GM19467 (cell line): ENCODE results near the gene DDIT3.
"Not testable (repeated sequence)": the region's sequence is repeated elsewhere in the genome, so short reads cannot be mapped to it uniquely, and the experiment has no call there.

ENCODE experiments used
- ATAC-seq: cut with Tn5 transposase; IDR thresholded peaks from one replicate; pipeline ENCODE4 v1.9.1; 2021; ENCODE audit warnings: mild to moderate bottlenecking, moderate library complexity; ENCODE audit not compliant: unreplicated experiment

The DDIT3 gene

DNA sequence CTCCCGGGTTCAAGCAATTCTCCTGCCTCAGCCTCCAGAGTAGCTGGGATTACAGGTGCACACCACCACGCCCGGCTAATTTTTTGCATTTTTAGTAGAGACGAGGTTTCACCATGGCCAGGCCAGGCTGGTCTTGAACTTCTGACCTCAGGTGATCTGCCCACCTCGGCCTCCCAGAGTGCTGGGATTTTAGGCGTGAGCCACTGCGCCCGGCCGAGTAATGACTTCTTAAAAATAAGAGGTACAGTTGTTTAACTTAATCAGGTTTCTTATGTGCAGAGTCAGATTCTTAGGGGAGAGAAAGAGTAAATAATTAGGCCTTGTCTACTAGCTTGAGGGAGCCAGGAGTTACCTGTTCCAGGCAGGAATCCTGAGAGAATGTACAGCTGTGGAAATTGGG lies 6.1 kb downstream of the DDIT3 start:
- ATAC-seq, result not testable (repeated sequence)

DNA sequence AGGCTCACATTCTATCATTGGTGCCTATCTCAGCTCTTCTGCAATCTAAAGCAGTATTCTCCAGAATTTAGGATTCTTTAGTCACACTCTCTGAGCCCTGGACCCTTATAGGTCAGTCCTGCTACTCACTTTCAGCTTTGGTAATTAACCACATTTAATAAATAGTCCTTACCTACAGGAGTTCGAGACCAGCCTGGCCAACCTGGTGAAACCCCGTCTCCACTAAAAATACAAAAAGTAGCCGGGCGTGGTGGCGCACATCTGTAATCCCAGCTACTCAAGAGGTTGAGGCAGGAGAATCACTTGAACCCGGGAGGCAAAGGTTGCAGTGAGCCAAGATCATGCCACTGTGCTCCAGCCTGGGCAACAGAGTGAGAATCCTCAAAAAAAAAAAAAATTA lies 6.6 kb downstream of the DDIT3 start:
- not testable (repeated sequence) for ATAC-seq

DNA sequence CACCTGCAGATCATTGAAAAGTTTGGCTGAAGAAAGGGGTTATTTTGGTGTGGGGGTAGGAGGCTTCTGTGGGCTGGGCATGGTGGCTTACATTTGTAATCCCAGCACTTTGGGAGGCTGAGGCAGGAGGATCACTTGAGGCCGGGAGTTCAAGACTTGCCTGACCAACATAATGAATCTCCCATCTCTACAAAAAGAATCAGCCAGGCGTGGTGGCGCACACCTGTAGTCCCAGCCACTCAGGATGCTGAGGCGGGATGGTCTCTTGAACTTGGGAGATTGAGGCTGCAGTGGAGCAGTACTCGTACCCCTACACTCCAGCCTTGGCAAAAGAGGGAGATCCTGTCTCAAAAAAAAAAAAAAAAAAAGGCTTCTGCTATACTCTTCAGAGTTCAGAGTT lies 7.0 kb downstream of the DDIT3 start:
- ATAC-seq, result no peak

DNA sequence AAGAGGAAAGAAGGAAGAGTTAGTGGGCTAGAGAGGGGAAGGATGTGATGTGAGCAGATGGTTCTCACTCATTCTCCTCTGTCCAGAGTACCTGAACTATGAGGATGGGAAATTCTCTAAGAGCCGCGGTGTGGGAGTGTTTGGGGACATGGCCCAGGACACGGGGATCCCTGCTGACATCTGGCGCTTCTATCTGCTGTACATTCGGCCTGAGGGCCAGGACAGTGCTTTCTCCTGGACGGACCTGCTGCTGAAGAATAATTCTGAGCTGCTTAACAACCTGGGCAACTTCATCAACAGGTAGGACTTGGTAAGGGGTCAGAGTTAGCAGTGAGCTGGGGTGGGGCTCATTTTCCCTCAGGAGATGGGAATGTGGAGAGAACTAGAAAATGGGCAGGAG lies 7.6 kb downstream of the DDIT3 start:
- ATAC-seq, result no peak

DNA sequence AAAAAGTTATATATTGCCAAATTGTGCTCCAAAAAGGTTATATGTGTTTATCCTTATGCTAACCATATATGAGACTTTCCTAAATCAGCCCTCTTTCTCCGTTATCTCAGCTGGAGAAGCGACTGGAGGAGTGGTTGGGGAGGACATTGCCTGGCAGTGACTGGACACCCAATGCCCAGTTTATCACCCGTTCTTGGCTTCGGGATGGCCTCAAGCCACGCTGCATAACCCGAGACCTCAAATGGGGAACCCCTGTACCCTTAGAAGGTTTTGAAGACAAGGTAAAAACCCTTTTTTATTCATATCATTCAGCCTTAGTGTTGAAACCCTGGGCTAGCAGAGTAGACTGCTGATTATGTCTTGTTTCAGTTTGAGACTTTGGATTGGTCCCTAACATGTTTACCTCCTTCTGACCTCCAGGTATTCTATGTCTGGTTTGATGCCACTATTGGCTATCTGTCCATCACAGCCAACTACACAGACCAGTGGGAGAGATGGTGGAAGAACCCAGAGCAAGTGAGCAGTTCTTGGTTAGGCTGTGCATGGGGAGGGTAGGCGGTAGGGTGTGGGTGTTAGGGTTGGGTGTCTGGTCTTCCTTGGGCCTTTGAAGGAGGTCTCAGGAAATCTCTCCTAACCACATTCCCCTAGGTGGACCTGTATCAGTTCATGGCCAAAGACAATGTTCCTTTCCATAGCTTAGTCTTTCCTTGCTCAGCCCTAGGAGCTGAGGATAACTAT lies 8.6 kb downstream of the DDIT3 start:
- no peak for ATAC-seq

DNA sequence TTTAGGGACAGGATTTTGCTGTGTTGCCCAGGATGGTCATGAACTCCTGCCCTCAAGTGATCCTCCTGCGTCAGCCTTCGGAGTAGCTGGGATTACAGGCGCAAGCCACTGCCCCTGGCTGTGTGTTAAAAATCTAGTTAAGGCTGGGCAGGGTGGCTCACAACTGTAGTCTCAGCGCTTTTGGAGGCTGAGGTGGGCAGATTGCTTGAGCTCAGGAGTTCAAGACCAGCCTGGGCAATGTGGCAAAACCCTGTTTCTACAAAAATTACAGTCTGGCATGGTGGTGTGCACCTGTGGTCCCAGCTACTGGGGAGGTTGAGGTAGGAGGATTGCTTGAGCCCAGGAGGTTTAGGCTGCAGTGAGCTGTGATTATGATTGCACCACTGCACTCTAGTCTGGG lies 9.2 kb downstream of the DDIT3 start:
- no peak for ATAC-seq

DNA sequence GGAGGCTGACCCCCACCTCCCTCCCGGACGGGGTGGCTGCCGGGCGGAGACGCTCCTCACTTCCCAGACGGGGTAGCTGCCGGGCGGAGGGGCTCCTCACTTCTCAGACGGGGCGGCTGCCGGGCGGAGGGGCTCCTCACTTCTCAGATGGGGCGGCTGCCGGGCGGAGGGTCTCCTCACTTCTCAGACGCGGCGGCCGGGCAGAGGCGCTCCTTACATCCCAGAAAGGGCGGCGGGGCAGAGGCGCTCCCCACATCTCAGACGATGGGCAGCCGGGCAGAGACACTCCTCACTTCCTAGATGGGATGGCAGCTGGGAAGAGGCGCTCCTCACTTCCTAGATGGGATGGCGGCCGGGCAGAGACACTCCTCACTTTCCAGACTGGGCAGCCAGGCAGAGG lies 12.5 kb downstream of the DDIT3 start:
- not testable (repeated sequence) for ATAC-seq

DNA sequence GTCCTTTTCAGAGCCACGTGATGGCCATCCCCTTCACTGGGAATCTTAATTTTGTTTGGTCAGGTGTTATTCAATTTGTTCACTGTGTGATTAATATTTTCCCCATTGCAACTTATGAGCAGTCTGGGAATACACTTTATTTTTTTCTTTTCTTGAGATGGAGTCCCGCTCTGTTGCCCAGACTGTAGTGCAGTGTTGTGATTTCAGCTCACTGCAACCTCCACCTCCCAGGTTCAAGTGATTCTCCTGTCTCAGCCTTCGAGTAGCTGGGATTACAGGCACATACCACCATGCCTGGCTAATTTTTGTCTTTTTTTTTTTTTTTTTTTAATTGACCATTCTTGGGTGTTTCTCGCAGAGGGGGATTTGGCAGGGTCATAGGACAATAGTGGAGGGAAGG lies 13.8 kb downstream of the DDIT3 start:
- ATAC-seq, result not testable (repeated sequence)

DNA sequence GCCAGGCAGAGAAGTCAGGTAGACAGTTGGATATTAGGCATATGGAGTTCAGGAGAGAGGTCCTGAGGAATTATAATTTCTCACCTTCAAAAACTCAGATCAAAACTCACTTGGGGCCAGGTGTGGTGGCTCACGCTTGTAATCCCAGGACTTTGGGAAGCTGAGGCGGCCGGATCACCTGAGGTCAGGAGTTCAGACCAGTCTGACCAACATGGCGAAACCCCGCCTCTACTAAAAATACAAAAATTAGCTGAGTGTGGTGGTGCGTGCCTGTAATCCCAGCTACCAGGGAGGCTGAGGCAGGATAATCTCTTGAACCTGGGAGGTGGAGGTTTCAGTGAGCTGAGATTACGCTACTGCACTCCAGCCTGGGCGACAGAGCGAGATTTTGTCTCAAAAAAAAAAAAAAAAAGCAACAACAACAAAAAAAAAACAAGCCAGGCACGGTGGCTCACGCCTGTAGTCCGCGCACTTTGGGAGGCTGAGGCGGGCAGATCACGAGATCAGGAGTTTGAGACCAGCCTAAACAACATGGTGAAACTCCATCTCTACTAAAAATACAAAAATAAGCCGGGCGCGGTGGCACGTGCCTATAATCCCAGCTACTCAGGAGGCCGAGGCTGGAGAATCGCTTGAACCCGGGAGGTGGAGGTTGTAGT lies 17.9 kb downstream of the DDIT3 start:
- not testable (repeated sequence) for ATAC-seq

DNA sequence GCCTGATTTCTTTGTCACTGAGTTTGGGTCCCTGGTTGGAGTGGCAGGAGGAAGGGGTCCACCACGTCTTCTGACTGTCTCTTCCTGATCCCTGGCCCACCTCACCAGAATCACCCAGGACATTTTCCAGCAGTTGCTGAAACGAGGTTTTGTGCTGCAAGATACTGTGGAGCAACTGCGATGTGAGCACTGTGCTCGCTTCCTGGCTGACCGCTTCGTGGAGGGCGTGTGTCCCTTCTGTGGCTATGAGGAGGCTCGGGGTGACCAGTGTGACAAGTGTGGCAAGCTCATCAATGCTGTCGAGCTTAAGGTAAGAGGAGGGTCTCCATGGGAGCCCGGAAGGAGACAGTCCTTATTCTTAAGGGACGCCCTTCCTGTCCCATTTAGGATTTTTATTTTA lies 20.1 kb downstream of the DDIT3 start:
- ATAC-seq, result no peak

DNA sequence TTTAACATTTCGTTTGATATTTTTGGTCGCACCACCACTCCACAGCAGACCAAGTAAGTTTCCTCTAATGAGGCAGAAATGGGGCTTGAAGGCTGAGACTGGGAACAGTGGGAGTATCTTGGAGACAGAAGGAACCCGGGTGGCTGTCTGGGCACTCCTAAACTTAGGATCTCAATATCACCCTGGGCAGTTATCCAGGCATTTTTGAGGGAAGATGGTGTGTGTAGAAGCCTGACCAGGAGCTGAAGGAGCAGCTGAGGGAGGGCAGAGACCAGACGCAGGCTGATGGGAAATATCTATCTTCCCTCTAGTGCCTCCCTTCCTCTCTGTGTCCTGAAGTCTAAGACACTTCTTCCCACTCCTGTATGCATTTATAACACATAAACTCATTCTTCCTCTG lies 21.7 kb downstream of the DDIT3 start:
- no peak for ATAC-seq

DNA sequence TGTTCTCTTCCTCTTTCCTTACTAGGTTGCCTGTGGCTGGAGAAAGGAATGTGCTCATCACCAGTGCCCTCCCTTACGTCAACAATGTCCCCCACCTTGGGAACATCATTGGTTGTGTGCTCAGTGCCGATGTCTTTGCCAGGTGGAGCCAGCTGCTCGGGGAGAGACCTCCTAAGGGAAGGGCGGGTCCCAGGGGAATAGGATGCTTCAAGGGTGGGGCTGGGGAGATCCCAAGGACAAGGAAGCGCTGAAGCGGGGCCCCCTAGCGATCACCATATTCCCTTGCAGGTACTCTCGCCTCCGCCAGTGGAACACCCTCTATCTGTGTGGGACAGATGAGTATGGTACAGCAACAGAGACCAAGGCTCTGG lies 22.2 kb downstream of the DDIT3 start:
- no peak for ATAC-seq

DNA sequence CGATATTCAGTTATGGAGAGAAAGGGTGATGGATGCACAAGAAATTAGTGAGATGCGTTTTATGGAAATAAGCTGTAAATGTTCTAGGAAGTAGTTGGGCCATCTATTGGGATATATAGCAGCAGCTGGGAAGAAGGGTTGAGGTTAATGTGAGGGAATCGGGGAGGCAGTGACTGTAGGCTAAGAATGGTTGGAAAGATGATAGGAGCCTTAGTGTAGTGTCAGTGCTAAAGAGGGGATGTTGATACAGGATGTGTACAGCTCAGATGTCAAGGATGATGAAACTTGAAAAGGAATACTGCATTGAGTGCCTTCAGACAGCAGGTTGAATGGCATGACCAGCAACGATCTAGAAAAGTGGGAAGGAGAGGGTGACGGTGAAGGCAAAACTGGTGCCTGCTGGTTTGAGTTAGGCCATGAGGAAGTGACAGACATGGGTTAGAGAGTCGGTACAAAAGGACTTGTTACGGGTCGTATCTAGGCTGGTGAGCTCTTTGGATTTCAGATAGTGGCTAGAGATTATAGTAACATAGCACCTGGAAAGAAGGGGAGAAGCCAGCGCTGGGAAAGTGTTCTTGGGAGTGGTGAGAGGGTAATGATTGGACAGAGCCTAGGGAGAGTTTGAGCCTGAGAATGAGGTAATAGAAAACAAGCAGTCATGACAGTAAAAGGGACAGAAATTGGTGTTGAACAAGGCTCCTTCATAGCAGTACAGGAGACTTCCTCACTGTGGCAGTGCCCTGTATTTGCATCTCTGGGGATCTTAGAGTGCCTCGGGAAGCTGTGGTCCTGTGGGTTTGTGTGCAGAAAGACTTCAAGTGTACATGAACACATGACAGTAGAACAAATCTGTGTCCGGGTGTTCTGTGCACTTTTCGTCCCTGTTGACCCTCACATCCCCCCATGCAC lies 22.8 kb downstream of the DDIT3 start:
- no peak for ATAC-seq

DNA sequence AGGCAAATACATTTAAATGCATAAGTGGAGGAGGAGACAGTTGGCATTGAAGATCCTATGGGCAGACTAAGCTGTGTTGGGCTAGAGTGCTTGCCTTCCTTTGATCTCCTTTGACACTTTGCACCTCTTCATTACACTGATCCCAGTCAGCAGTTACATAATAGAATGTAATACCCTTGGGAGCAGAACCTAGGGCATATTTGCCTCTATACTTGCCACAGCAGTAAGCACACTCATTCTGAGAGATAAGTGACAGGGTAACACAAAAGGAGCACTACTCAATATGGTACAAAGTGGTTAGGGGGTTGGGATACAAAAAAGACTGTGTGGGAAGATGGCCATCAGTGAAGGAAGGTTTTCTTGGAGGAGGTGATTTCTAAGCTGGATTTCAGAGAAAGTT lies 23.5 kb downstream of the DDIT3 start:
- no peak for ATAC-seq

DNA sequence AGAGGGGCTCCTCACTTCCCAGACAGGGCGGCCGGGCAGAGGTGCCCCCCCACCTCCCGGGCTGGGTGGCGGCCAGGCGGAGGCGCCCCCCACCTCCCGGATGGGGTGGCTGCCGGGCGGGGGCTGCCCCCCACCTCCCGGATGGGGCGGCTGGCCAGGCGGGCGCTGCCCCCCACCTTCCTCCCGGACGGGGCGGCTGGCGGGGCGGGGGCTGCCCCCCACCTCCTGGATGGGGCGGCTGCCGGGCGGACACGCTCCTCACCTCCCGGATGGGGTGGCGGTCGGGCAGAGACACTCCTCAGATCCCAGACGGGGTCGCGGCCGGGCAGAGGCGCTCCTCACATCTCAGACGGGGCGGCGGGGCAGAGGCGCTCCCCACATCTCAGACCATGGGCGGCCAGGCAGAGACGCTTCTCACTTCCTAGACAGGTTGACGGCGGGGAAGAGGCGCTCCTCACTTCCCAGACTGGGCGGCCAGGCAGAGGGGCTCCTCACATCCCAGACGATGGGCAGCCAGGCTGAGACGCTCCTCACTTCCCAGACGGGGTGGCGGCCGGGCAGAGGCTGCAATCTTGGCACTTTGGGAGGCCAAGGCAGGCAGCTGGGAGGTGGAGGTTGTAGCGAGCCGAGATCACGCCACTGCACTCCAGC lies 25.1 kb downstream of the DDIT3 start:
- not testable (repeated sequence) for ATAC-seq

DNA sequence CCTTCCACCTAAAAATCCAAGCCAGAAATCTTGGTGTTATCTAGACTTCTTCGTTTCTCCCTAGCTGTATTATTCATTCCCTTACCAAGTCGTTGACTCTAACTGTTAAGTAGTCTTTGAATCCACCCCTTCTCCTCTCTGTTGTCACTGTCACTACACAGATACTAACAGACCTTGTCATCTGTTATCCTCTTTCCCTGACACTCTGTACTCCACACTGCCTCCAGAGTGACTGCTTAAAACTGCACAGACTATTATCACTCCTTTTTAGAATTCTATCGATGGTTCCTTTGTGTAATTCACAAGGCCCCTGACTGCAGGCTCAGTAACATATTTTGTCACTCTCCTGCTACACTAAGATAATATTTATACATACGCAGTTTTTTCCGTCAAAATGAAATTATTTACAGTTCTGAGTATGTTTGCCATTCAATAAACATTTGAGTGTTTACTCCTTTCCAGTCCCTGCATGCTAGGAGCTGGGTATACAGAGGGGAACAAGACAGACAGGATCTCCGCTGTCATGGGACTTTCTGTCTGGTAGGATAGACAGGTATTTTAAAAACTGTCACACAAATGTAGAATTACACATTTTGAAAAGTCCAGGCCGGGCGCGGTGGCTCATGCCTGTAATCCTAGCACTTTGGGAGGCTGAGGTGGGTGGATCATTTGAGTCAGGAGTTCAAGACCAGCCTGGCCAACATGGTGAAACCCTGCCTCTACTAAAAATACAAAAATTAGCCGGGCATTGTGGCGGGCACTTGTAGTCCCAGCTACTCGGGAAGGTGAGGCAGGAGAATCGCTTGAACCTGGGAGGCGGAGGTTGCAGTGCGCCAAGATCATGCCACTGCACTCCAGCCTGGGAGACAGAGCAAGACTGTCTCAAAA lies 28.7 kb downstream of the DDIT3 start:
- ATAC-seq, result no peak

DNA sequence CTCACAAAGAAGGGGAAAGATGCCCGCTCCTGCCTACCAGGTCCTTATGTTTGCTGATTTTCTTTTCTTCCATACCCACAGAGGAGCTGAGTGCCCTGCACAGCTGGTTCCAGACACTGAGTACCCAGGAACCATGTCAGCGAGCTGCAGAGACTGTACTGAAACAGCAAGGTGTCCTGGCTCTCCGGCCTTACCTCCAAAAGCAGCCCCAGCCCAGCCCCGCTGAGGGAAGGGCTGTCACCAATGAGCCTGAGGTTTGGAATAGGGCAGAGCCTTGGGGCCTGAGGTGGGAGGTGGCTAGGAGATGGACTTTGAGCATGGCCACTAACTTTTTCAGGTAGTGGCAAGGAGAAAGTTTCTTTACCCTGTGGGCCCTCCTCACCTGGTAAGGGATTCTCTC lies 30.2 kb downstream of the DDIT3 start:
- ATAC-seq, result no peak

DNA sequence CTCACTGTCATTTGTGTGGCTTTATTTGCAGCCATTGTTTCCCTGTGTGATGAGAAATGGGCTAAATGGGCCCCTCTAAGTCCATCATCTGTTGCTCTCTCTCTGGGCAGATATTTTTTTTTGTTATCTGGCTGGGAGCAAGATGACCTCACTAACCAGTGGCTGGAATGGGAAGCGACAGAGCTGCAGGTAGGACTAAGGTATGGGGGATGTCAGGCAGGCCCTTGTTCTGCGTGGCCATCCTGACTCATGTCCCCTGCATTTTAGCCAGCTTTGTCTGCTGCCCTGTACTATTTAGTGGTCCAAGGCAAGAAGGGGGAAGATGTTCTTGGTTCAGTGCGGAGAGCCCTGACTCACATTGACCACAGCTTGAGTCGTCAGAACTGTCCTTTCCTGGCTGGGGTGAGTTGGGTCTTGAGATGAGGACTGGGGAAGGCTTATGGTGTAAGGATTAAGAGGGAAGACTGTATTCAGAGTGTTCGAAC lies 31.1 kb downstream of the DDIT3 start:
- no peak for ATAC-seq

DNA sequence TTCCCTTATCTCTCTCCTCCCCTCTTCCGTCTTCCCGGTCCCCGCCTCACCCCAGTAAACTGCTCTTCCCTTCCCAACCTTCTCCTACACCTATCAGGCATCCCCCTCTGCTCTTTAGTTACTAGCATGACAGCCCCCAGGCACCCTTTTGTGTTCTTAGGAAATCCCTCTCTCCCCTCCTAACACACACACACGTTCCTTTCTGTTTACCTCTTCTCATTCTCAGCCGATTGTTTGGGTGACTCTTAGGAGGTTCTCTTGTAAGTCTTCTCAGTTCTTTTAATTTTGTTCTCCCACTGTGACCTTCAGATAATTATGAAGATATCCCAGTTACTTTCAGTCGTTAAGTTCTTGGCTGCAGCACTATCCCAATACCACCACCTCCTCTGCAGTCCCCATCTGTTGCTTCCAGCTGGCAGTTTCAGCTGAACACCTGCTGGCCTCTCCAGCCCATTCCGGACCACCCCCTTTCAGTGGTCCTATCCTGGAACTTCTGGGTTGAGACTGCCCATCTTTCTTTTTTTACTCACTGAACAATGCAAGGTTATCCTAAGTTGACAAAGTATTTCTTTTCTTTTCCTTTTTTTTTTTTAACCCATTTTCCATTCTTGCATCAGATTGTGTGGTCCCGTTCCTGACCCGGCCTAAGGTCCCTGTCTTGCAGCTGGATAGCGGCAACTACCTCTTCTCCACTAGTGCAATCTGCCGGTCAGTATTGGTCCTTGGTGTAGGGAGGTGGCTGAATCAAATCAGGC lies 31.7 kb downstream of the DDIT3 start:
- ATAC-seq, result no peak
